ENCODE measurements around the gene CACNA1H. TPM values are rescaled to one million over a fixed set of nuclear protein-coding genes. Genes with fewer than 3 reads are reported as not detected.
"Not testable (repeated sequence)": the region's sequence is repeated elsewhere in the genome, so short reads cannot be mapped to it uniquely, and the experiment has no call there.

The CACNA1H gene
- total RNA-seq, 1 donor from 2014 or later, result 42.8 TPM

DNA sequence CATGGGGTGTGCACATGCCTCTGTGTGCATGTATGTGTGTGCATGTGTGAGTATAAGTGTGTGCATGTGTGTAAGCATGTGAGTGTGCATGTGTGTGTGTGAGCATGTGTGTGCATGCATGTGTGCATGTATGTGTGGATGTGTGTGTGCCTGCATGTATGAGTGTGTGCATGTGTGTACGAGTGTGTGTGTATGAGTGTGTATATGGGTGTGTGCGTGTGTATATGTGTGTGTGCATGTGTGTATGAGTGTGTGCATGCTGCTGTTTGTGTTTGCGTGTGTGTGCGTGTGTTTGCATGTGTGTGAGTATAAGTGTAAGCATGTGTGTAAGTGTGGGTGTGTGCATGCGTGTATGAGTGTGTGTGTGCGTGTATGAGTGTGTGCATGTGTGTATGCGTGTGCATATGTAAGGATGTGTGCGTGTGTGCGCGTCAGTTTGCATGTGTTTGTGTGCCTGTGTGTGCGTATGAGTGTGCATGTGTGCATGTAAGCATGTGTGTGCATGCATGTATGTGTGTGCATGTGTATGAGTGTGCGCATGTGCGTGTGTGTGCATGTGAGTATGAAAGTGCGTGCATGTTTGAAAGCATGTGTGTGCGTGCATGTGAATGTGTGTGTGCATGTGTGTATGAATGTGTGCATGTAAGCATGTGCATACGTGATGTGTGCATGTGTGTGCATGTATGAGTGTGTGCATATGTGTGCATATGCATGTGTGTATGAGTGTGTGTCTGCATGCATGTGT is 111.6 kb downstream of the CACNA1H start:
- Mint-ChIP-seq H3K27ac (no peak overlapping the region), H3K9me3 (ENCODE audit: low read depth) (no peaks in the 10 kb centered on the region), H3K4me1 (ENCODE audit: low read depth) (no peaks in the 10 kb centered on the region), H3K36me3 (ENCODE audit: insufficient read depth) (no peaks in the 10 kb centered on the region), H3K4me3 (ENCODE audit: low read depth) (no peak overlapping the region), H3K27me3 (peaks cover 22% of the 10 kb centered on the region)
- TF ChIP-seq, protein P1, sequence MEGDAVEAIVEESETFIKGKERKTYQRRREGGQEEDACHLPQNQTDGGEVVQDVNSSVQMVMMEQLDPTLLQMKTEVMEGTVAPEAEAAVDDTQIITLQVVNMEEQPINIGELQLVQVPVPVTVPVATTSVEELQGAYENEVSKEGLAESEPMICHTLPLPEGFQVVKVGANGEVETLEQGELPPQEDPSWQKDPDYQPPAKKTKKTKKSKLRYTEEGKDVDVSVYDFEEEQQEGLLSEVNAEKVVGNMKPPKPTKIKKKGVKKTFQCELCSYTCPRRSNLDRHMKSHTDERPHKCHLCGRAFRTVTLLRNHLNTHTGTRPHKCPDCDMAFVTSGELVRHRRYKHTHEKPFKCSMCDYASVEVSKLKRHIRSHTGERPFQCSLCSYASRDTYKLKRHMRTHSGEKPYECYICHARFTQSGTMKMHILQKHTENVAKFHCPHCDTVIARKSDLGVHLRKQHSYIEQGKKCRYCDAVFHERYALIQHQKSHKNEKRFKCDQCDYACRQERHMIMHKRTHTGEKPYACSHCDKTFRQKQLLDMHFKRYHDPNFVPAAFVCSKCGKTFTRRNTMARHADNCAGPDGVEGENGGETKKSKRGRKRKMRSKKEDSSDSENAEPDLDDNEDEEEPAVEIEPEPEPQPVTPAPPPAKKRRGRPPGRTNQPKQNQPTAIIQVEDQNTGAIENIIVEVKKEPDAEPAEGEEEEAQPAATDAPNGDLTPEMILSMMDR (IDR thresholded peaks at IDR 0.05; ENCODE audit: unreplicated experiment), result no peak
- DNase-seq (ENCODE audit: low spot score, unreplicated experiment), result no peak

DNA sequence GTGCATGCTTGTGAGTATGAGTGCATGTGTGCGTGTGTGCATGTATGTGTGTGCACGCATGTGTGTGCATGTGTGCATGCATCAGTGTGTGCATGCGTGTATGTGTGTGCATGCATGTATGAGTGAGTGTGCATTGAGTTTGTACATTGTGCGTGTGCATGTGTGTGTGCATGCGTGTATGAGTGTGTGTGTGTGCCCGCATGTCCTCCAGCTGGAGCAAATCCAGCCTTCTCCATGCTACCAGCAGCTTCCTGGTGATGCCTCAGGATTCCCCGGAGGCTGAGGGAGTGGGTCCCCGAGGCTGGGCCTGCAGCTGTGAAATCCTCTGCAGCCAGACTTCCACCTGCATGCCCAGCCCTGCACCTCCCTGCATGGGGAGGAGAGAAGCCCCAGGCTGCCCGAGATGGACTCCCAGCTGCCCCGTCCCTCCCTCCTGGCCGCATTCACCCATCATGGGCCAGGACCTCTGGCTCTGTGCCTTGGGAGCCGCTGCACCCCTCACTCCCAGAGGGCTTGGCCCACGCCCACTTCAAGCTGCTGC is 112.3 kb downstream of the CACNA1H start:
- Mint-ChIP-seq H3K4me3 (ENCODE audit: low read depth) (no peak overlapping the region), H3K4me1 (ENCODE audit: low read depth) (no peaks in the 10 kb centered on the region)
- TF ChIP-seq, protein P1 (IDR thresholded peaks at IDR 0.05; ENCODE audit: unreplicated experiment), result no peak

DNA sequence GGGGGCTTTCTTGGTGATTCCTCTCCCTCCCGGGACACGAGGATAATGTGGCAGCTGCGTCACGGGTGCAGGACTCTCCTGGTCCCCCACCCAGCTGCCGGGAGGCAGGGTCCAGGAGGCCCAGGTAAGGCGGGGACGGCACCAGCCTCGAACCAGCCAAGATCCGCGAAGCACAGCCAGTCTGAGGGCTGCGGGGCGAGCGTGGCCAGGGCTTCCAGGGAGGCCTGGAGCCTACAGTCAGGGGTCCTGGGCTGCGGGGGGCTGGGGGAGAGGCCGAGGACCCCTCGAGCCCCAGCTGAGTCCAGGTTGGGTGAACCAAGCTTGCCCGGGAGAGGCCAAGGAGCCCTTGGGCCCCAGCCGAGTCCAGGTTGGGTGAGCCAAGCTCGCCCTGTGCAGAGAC is 112.9 kb downstream of the CACNA1H start:
- H3K9me3 Mint-ChIP-seq (ENCODE audit: low read depth), result no peaks in the 10 kb centered on the region
- H3K27ac Mint-ChIP-seq, result no peak overlapping the region
- H3K4me1 Mint-ChIP-seq (ENCODE audit: low read depth), result no peaks in the 10 kb centered on the region
- TF ChIP-seq, protein P1 (IDR thresholded peaks at IDR 0.05; ENCODE audit: unreplicated experiment), result no peak
- H3K27me3 Mint-ChIP-seq, result peaks cover 18% of the 10 kb centered on the region
- H3K4me3 Mint-ChIP-seq (ENCODE audit: low read depth), result no peak overlapping the region
- no peaks in the 10 kb centered on the region for H3K36me3 Mint-ChIP-seq (ENCODE audit: insufficient read depth)
- DNase-seq (ENCODE audit: low spot score, unreplicated experiment), result no peak

More for the DNA sequence above, 112.3 kb downstream of the CACNA1H start:
- H3K27ac Mint-ChIP-seq, result no peak overlapping the region
- H3K27me3 Mint-ChIP-seq, result peaks cover 22% of the 10 kb centered on the region
- H3K9me3 Mint-ChIP-seq (ENCODE audit: low read depth), result no peaks in the 10 kb centered on the region
- DNase-seq (ENCODE audit: low spot score, unreplicated experiment), result no peak
- H3K36me3 Mint-ChIP-seq (ENCODE audit: insufficient read depth), result no peaks in the 10 kb centered on the region

DNA sequence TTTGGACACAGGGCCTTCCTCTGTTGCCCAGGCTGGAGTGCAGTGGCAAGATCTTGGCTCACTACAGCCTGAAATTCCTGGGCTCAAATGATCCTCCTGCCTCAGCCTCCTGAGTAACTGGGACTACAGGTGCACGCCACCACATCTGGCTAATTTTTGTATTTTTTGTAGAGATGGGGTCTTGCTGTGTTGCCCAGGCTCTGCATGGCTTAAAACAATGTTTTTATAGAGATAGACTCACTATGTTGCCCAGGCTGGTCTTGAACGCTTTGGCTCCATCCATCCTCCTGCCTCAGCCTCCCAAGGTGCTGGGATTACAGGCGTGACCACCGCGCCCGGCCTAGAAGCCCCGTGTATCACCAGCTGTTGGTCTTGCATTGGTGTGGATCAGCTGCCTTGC is 116.5 kb downstream of the CACNA1H start:
- H3K4me3 Mint-ChIP-seq (ENCODE audit: low read depth); H3K9me3 Mint-ChIP-seq (ENCODE audit: low read depth); H3K27ac Mint-ChIP-seq; H3K36me3 Mint-ChIP-seq (ENCODE audit: insufficient read depth); H3K4me1 Mint-ChIP-seq (ENCODE audit: low read depth); DNase-seq (ENCODE audit: low spot score, unreplicated experiment): not testable (repeated sequence)
- peaks cover 15% of the 10 kb centered on the region for H3K27me3 Mint-ChIP-seq

DNA sequence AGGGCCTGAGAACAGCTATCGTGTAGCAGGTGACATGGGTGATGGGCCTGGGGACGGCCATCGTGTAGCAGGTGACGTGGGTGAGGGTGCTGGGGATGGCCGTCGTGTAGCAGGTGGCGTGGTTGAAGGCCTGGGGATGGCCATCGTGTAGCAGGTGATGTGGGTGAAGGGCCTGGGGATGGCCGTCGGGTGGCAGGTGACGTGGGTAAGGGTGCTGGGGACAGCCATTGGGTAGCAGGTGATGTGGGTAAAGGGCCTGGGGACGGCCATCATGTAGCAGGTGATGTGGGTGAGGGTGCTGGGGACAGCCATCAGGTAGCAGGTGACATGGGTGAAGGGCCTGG is 118.4 kb downstream of the CACNA1H start:
- peaks cover 24% of the 10 kb centered on the region for H3K27me3 Mint-ChIP-seq
- H3K36me3 Mint-ChIP-seq (ENCODE audit: insufficient read depth), result no peaks in the 10 kb centered on the region
- H3K4me3 Mint-ChIP-seq (ENCODE audit: low read depth), result no peak overlapping the region
- TF ChIP-seq, protein P1 (IDR thresholded peaks at IDR 0.05; ENCODE audit: unreplicated experiment), result no peak
- H3K4me1 Mint-ChIP-seq (ENCODE audit: low read depth), result no peaks in the 10 kb centered on the region
- no peaks in the 10 kb centered on the region for H3K9me3 Mint-ChIP-seq (ENCODE audit: low read depth)
- DNase-seq (ENCODE audit: low spot score, unreplicated experiment), result no peak
- no peak overlapping the region for H3K27ac Mint-ChIP-seq

Other genes with a start within 250 kb of the CACNA1H start
- gene LMF1, start 182.1 kb upstream of the CACNA1H start, total RNA-seq, result 26.2 and 28.2 TPM in 2 replicates
- 6.7 and 7.1 TPM in 2 replicates for gene SOX8, start 171.3 kb upstream of the CACNA1H start, total RNA-seq
- 1.0 and 1.4 TPM in 2 replicates for gene SSTR5, start 80.4 kb upstream of the CACNA1H start, total RNA-seq
- not detected in 2 replicates for gene C1QTNF8, start 56.9 kb upstream of the CACNA1H start, total RNA-seq
- not detected in 2 replicates for gene TPSG1, start 72.2 kb downstream of the CACNA1H start, total RNA-seq
- not detected in 2 replicates for gene TPSB2, start 77.1 kb downstream of the CACNA1H start, total RNA-seq
- not detected in 2 replicates for gene TPSAB1, start 87.6 kb downstream of the CACNA1H start, total RNA-seq
- not detected in 2 replicates for gene TPSD1, start 103.0 kb downstream of the CACNA1H start, total RNA-seq
- 211 and 212 TPM in 2 replicates for gene UBE2I, start 156.5 kb downstream of the CACNA1H start, total RNA-seq
- 17.5 and 18.2 TPM in 2 replicates for gene BAIAP3, start 180.5 kb downstream of the CACNA1H start, total RNA-seq
- 52.6 and 56.8 TPM in 2 replicates for gene TSR3, start 198.8 kb downstream of the CACNA1H start, total RNA-seq
- 49.7 and 51.7 TPM in 2 replicates for gene GNPTG, start 198.8 kb downstream of the CACNA1H start, total RNA-seq

All from progenitor cell of endocrine pancreas (in vitro differentiated cells).